SK-N-SH (cell line): ENCODE data around the gene CHST15. TPM values are rescaled to one million over a fixed set of nuclear protein-coding genes. Genes with fewer than 3 reads are reported as not detected.

Experiments
- CTCF ChIA-PET: fragments of 300-600, 350-600 bp; formaldehyde crosslinking; extraction: SDS; loops from one replicate; lab custom pipeline; 2021; lab: Yijun Ruan, JAX
- POLR2A ChIA-PET: fragments of 350-600 bp; sonication (Branson Sonifier 250); formaldehyde crosslinking; extraction: SDS; loops from one replicate; lab custom pipeline; 2020; ENCODE audit warnings: antibody characterized with exemption, inconsistent platforms; lab: Yijun Ruan, JAX
- DNase-seq: peaks from one replicate; pipeline ENCODE4 v3.0.0; 2012
- H2AFZ ChIP-seq: fragments of 200-600 bp; sonication (generic); 2 replicates; pipeline ENCODE4 v1.8.1; 2016; ENCODE audit warnings: antibody characterized with exemption, mild to moderate bottlenecking, low read depth
- H3F3A ChIP-seq: fragments of 200-600 bp; sonication (generic); replicated peaks from 2 replicates; pipeline ENCODE3; 2016; ENCODE audit warnings: antibody characterized with exemption, mild to moderate bottlenecking; ENCODE audit not compliant: insufficient read depth
- H3K27ac ChIP-seq, 2 experiments: fragments of 200-500 bp in 1 of 2; fragments of 200-600 bp in 1 of 2; sonication (Bioruptor generic) in 1 of 2; sonication (generic), shearing (Covaris generic) in 1 of 2; 2 replicates each; pipeline versions ENCODE4 v1.5.1 to v1.6.1; 2014 to 2016; ENCODE audit warnings: low read depth in 2 of 2, inconsistent platforms in 1 of 2, low read length in 1 of 2, mild to moderate bottlenecking in 1 of 2, mixed read lengths in 1 of 2
- H3K27me3 ChIP-seq: fragments of 200-600 bp; sonication (generic), shearing (Covaris generic); 2 replicates; pipeline ENCODE4 v1.6.1; 2016; ENCODE audit warnings: mixed run types; ENCODE audit not compliant: insufficient read depth
- H3K36me3 ChIP-seq, 2 experiments: fragments of 200-500 bp in 1 of 2; fragments of 200-600 bp in 1 of 2; sonication (Bioruptor generic) in 1 of 2; sonication (generic) in 1 of 2; replicated peaks in 1 of 2; 2 replicates each; pipeline versions ENCODE3 to v1.5.1; 2014 to 2016; ENCODE audit warnings: low read length in 1 of 2, mild to moderate bottlenecking in 1 of 2; ENCODE audit not compliant: insufficient read depth in 2 of 2, control insufficient read depth in 1 of 2
- H3K4me1 ChIP-seq, 2 experiments: fragments of 200-500 bp in 1 of 2; fragments of 200-600 bp in 1 of 2; sonication (Bioruptor generic) in 1 of 2; sonication (generic), shearing (Covaris generic) in 1 of 2; 2 replicates each; pipeline versions ENCODE4 v1.5.1 to v1.6.1; 2014 to 2016; ENCODE audit warnings: low read depth in 1 of 2, low read length in 1 of 2, mixed run types in 1 of 2; ENCODE audit not compliant: insufficient read depth in 2 of 2, control insufficient read depth in 1 of 2
- H3K4me2 ChIP-seq: fragments of 200-600 bp; sonication (generic), shearing (Covaris generic); 2 replicates; pipeline ENCODE4 v1.6.1; 2017; ENCODE audit warnings: mixed run types
- H3K4me3 ChIP-seq, 2 experiments: fragments of 200-500 bp in 1 of 2; fragments of 200-600 bp in 1 of 2; sonication (Bioruptor generic) in 1 of 2; sonication (generic), shearing (Covaris generic) in 1 of 2; 2 replicates each; pipeline versions ENCODE4 v1.5.1 to v1.8.1; 2014 to 2016; ENCODE audit warnings: low read depth in 2 of 2, inconsistent platforms in 1 of 2, low read length in 1 of 2, mild to moderate bottlenecking in 1 of 2, mixed read lengths in 1 of 2, moderate library complexity in 1 of 2
- H3K79me2 ChIP-seq: fragments of 200-600 bp; sonication (generic); 2 replicates; pipeline ENCODE4 v1.8.1; 2017; ENCODE audit warnings: mild to moderate bottlenecking; ENCODE audit not compliant: insufficient read depth
- H3K9ac ChIP-seq: fragments of 200-600 bp; sonication (generic); 2 replicates; pipeline ENCODE4 v1.6.1; 2017; ENCODE audit warnings: mixed run types
- H3K9me2 ChIP-seq: fragments of 200-600 bp; sonication (generic); 2 replicates; pipeline ENCODE4 v1.6.1; 2017; ENCODE audit warnings: mixed run types
- H3K9me3 ChIP-seq: fragments of 200-600 bp; sonication (generic); 2 replicates; pipeline ENCODE4 v1.6.1; 2017; ENCODE audit warnings: mixed run types, mild to moderate bottlenecking, moderate library complexity
- H4K20me1 ChIP-seq: fragments of 200-600 bp; sonication (generic); 2 replicates; pipeline ENCODE4 v1.6.1; 2017; ENCODE audit warnings: mild to moderate bottlenecking, mixed run types; ENCODE audit not compliant: insufficient read depth
- ELF1 ChIP-seq: IDR thresholded peaks from 2 replicates; pipeline ENCODE4 v1.4.0; 2012
- EP300 ChIP-seq, 2 experiments: IDR thresholded peaks; 2 replicates each; pipeline versions ENCODE4 v1.4.0 to v1.6.1; 2012; ENCODE audit warnings: borderline replicate concordance in 1 of 2, low read depth in 1 of 2, low read length in 1 of 2
- FOSL2 ChIP-seq: IDR thresholded peaks from 2 replicates; pipeline ENCODE4 v1.4.0; 2012; ENCODE audit warnings: low read depth, mild to moderate bottlenecking, moderate library complexity, borderline replicate concordance
- NFIC ChIP-seq: IDR thresholded peaks from 2 replicates; pipeline ENCODE4 v1.4.0; 2012; ENCODE audit warnings: borderline replicate concordance
- RCOR1 ChIP-seq: fragments of 150-350 bp; IDR thresholded peaks from 2 replicates; pipeline ENCODE4 v1.6.1; 2017; ENCODE audit warnings: antibody characterized with exemption, low read length
- RXRA ChIP-seq: IDR thresholded peaks from 2 replicates; pipeline ENCODE4 v1.4.0; 2012; ENCODE audit warnings: low read depth, mild to moderate bottlenecking, borderline replicate concordance
- TCF12 ChIP-seq: IDR thresholded peaks from 2 replicates; pipeline ENCODE4 v1.4.0; 2012
- WGBS: methylation state at CpG from one replicate; pipeline ENCODE4 v1.1.6; 2017; ENCODE audit warnings: low lambda C conversion rate; 5-methylcytosine and 5-hydroxymethylcytosine counted together
- polyA plus RNA-seq, 3 experiments: library from polyadenylated mRNA; depleted of rRNA; stranded (reverse); fragments of >200 nt; gene quantifications; 2 replicates each; pipeline ENCODE4 v1.2.3, GENCODE V29; 2012
- TF ChIP-seq, protein P1 (sequence below): IDR thresholded peaks from 2 replicates; pipeline ENCODE4 v1.4.0; 2012; ENCODE audit warnings: low read depth
- TF ChIP-seq, protein P2 (sequence below): fragments of 200-600 bp; sonication (generic); IDR thresholded peaks from 2 replicates; pipeline ENCODE4 v1.6.1; 2017; ENCODE audit warnings: antibody characterized with exemption, mild to moderate bottlenecking, moderate library complexity

CHST15 gene
- polyA plus RNA-seq, 1 of the 3 experiments (the other 2 are of a cell fraction): 0.02 TPM

DNA sequence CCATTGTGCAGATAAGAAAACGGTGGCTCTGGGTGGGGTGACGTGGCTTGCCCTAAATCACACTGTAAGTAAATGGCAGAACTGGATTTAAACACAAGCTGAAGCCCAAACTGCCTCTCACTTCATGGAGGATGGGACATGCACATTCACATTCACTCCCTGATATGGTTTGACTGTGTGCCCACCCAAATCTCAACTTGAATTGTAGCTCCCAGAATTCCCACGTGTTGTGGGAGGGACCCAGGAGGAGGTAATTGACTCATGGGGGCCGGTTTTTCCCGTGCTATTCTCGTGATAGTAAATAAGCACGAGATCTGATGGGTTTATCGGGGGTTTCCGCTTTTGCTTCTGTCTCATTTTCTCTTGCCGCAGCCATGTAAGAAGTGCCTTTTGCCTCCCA is 32.4 kb downstream of the CHST15 start:
- peaks cover 0 to 2% of the 10 kb centered on the region in 2 experiments; a peak in 1 of 4 replicates for H3K4me1 ChIP-seq
- no peaks in the 10 kb centered on the region for H3K9me2 ChIP-seq
- no peak for DNase-seq
- no peaks in the 10 kb centered on the region for H3F3A ChIP-seq
- TF ChIP-seq ELF1 (no peak), NFIC (no peak)
- TF ChIP-seq, protein P1, sequence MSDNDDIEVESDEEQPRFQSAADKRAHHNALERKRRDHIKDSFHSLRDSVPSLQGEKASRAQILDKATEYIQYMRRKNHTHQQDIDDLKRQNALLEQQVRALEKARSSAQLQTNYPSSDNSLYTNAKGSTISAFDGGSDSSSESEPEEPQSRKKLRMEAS: no peak
- TF ChIP-seq, protein P2, sequence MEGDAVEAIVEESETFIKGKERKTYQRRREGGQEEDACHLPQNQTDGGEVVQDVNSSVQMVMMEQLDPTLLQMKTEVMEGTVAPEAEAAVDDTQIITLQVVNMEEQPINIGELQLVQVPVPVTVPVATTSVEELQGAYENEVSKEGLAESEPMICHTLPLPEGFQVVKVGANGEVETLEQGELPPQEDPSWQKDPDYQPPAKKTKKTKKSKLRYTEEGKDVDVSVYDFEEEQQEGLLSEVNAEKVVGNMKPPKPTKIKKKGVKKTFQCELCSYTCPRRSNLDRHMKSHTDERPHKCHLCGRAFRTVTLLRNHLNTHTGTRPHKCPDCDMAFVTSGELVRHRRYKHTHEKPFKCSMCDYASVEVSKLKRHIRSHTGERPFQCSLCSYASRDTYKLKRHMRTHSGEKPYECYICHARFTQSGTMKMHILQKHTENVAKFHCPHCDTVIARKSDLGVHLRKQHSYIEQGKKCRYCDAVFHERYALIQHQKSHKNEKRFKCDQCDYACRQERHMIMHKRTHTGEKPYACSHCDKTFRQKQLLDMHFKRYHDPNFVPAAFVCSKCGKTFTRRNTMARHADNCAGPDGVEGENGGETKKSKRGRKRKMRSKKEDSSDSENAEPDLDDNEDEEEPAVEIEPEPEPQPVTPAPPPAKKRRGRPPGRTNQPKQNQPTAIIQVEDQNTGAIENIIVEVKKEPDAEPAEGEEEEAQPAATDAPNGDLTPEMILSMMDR: no peak
- 46% methylated on average over 10 of the region's 10 CpGs for WGBS
- H3K27me3 ChIP-seq: no peaks in the 10 kb centered on the region
- H2AFZ ChIP-seq: no peak overlapping the region
- no peaks in the 10 kb centered on the region for H3K79me2 ChIP-seq
- no peak overlapping the region for H3K4me3 ChIP-seq
- no peak overlapping the region for H3K27ac ChIP-seq
- no peaks in the 10 kb centered on the region for H3K9me3 ChIP-seq
- ChIA-PET POLR2A (no interaction called here), CTCF (interaction anchor here (0.6 kb wide), 1 partner anchor 41 kb away, joined by 3 read pairs; no protein-coding TSS in a partner anchor)
- H3K9ac ChIP-seq: no peak overlapping the region
- H3K4me2 ChIP-seq: no peak overlapping the region
- H3K36me3 ChIP-seq: no peaks in the 10 kb centered on the region
- H4K20me1 ChIP-seq: no peaks in the 10 kb centered on the region

DNA sequence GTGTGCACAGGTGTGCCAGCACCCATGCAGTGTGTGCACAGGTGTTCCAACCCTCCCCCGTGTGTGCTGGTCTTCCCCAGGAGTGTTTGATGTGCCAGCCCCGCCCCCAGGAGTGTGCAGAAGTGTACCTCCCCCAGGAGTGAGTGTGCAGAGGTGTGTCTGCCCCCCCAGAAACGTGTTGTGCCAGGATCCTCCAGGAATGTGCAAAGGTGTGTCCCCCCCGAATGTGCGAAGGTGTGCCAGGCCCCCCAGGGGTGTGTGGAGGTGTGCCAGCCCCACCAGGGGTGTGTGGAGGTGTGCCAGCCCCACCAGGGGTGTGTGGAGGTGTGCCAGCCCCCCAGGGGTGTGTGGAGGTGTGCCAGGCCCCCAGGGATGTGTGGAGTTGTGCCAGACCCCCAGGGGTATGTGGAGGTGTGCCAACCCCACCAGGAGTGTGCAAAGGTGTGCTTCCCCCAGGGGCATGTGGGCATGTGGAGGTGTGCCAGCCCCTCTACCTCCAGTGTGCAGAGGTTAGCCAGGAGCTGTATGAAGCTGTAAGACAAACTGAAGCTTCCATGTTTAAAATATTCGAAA is 33.2 kb downstream of the CHST15 start:
- Histone ChIP-seq H3K27ac (no peak overlapping the region), H3K79me2 (no peaks in the 10 kb centered on the region), H3K4me3 (no peak overlapping the region), H3K4me1 (peaks cover 0 to 2% of the 10 kb centered on the region in 2 experiments; a peak in 1 of 4 replicates), H3F3A (no peaks in the 10 kb centered on the region), H3K9me3 (no peaks in the 10 kb centered on the region), H4K20me1 (no peaks in the 10 kb centered on the region), H3K27me3 (no peaks in the 10 kb centered on the region), H2AFZ (no peak overlapping the region), H3K36me3 (no peaks in the 10 kb centered on the region), H3K4me2 (no peak overlapping the region), H3K9me2 (no peaks in the 10 kb centered on the region)
- WGBS: 26% methylated on average over 6 of the region's 6 CpGs
- ChIA-PET CTCF (interaction anchor here (0.6 kb wide), 1 partner anchor 42 kb away, joined by 3 read pairs; no protein-coding TSS in a partner anchor), POLR2A (no interaction called here)
- no peak for DNase-seq
- no peak for TF ChIP-seq TCF12
- TF ChIP-seq, all 33 proteins: peak for 0
- no peak overlapping the region for H3K9ac ChIP-seq

DNA sequence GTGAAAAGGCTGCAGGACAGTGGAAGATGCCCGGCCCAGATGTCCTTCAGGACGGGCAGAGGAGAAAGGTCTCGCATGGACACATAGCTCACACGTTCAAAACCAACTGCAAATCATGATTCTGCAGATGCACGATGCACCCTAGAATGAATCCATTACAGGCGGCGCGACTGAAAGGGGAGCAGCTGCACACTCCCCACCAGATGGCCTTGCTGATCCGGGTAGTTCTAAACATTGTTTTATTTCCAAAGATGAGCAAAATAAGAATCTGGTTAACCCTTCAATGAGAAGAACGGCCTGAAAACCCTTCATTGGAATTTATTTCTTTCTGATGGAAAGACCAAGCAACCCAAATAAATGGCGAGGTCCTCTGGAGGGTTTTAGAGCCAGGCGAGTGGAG is 33.8 kb downstream of the CHST15 start:
- ChIA-PET POLR2A (no interaction called here), CTCF (interaction anchor here (1.7 kb wide), 1 partner anchor 17 kb away, joined by 6 read pairs; no protein-coding TSS in a partner anchor)
- H3K27ac ChIP-seq: no peak overlapping the region
- no peaks in the 10 kb centered on the region for H3K79me2 ChIP-seq
- H3K9me2 ChIP-seq: no peaks in the 10 kb centered on the region
- H3K4me3 ChIP-seq: no peak overlapping the region
- H3K27me3 ChIP-seq: no peaks in the 10 kb centered on the region
- no peak overlapping the region for H3K9ac ChIP-seq
- 45% methylated on average over 12 of the region's 12 CpGs for WGBS
- H3K4me2 ChIP-seq: no peak overlapping the region
- H3K4me1 ChIP-seq: peaks cover 0 to 2% of the 10 kb centered on the region in 2 experiments; a peak in 1 of 4 replicates
- H2AFZ ChIP-seq: no peak overlapping the region
- H3K9me3 ChIP-seq: no peaks in the 10 kb centered on the region
- H3K36me3 ChIP-seq: no peaks in the 10 kb centered on the region
- no peaks in the 10 kb centered on the region for H3F3A ChIP-seq
- TF ChIP-seq RCOR1: no peak
- no peak for TF ChIP-seq FOSL2
- no peak for TF ChIP-seq RXRA
- TF ChIP-seq EP300 (IDR thresholded peaks at IDR 0.05; ENCODE audit: borderline replicate concordance in 1 of 2, low read depth in 1 of 2, low read length in 1 of 2): no peak
- no peak for DNase-seq
- H4K20me1 ChIP-seq: no peaks in the 10 kb centered on the region
